Keratinocyte (primary cell): ENCODE data around the gene ME1.

ENCODE experiments used
- CTCF ChIP-seq, 3 experiments: IDR thresholded peaks in 1 of 3; conservative IDR thresholded peaks in 1 of 3; optimal IDR thresholded peaks in 1 of 3; 2 replicates in 2 of 3; 3 replicates in 1 of 3; pipeline versions ENCODE3 to v1.5.1; 2011; ENCODE audit warnings: low read length in 3 of 3, mild to moderate bottlenecking in 3 of 3, moderate library complexity in 2 of 3, control low read depth in 1 of 3, inconsistent platforms in 1 of 3; ENCODE audit not compliant: insufficient read depth in 2 of 3; ENCODE audit errors: extremely low read depth in 1 of 3
- EZH2 ChIP-seq: IDR thresholded peaks from one replicate; pipeline ENCODE4 v1.6.1; 2012; ENCODE audit warnings: inconsistent platforms, mild to moderate bottlenecking, low read length, moderate library complexity

DNA sequence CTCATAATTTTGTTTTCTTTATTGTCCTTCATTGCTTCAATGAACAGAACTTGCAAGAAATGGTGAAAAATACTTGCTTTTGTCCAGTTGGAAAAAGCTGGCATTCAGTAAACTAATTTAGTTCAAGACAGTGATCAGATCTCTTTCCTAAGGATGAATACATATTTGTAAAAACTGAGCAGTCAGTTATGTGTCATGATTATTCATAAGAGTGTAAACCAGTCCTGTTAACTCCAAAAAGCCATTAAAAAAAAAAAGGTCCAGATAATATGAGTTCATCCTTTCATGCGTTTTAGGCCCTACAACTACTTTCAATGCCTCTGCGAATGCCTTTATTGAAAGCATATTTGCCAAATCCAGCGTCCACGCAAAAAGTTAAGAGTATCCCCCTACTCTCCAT is 238.4 kb downstream of the ME1 start:
- no peak for TF ChIP-seq CTCF (optimal IDR thresholded peaks at IDR 0.05 in 1 of 3, IDR thresholded peaks at IDR 0.05 in 1 of 3, conservative IDR thresholded peaks at IDR 0.05 in 1 of 3; ENCODE audit: extremely low read depth in 1 of 3, insufficient read depth in 2 of 3, low read length in 3 of 3)
- no peak for TF ChIP-seq EZH2
